ENCODE data around the gene NNT. TPM values are rescaled to one million over a fixed set of nuclear protein-coding genes. Genes with fewer than 3 reads are reported as not detected.
"Not testable (repeated sequence)": the region's sequence is repeated elsewhere in the genome, so short reads cannot be mapped to it uniquely, and the experiment has no call there.

Gene NNT
- total and polyA plus RNA-seq, 8 donors: 72.4 to 112 (median 85.1) TPM

GRCh38 chr5:43701227-43701626, 98.2 kb downstream of the NNT start:
- Histone ChIP-seq H3K27me3 (no peaks in the 10 kb centered on the region), H3K4me3 (no peak overlapping the region), H3K4me1 (peaks cover 0 to 3% of the 10 kb centered on the region in 2 donors), H3K36me3 (peaks cover 0 to 37% of the 10 kb centered on the region in 2 donors), H3K9me3 (peaks cover 0 to 4% of the 10 kb centered on the region in 2 donors), H3K27ac (no peak overlapping the region)
- DNase-seq: no peak
- ATAC-seq: no peak
- no peak for TF ChIP-seq CTCF (IDR thresholded peaks at IDR 0.05)
- intact Hi-C loops (cut with DNase I): no loop called here

GRCh38 chr5:43702293-43702692, 99.3 kb downstream of the NNT start:
- DNase-seq (no peak), ATAC-seq (no peak)
- H3K27me3 ChIP-seq: no peaks in the 10 kb centered on the region
- no peak overlapping the region for H3K4me3 ChIP-seq
- no peak for TF ChIP-seq CTCF (IDR thresholded peaks at IDR 0.05)
- H3K4me1 ChIP-seq: peaks cover 0 to 3% of the 10 kb centered on the region in 2 donors
- no peaks in the 10 kb centered on the region for H3K9me3 ChIP-seq
- H3K27ac ChIP-seq: no peak overlapping the region
- intact Hi-C loops (cut with DNase I): no loop called here
- H3K36me3 ChIP-seq: peaks cover 0 to 32% of the 10 kb centered on the region in 2 donors

GRCh38 chr5:43702815-43703214, 99.8 kb downstream of the NNT start:
- Histone ChIP-seq H3K27ac (no peak overlapping the region), H3K9me3 (no peaks in the 10 kb centered on the region), H3K4me1 (peaks cover 0 to 3% of the 10 kb centered on the region in 2 donors), H3K27me3 (no peaks in the 10 kb centered on the region), H3K4me3 (no peak overlapping the region), H3K36me3 (peaks cover 0 to 32% of the 10 kb centered on the region in 2 donors)
- ATAC-seq: no peak
- DNase-seq: peak in 1 of 4 donors; percentile 27
- intact Hi-C loops (cut with DNase I): no loop called here
- no peak for TF ChIP-seq CTCF (IDR thresholded peaks at IDR 0.05)

GRCh38 chr5:43704243-43704642, 101.3 kb downstream of the NNT start:
- ATAC-seq: no peak
- intact Hi-C loops (cut with DNase I): no loop called here
- TF ChIP-seq CTCF (IDR thresholded peaks at IDR 0.05): no peak
- Histone ChIP-seq H3K27me3 (no peaks in the 10 kb centered on the region), H3K4me1 (peaks cover 0 to 3% of the 10 kb centered on the region in 2 donors), H3K27ac (no peak overlapping the region), H3K4me3 (no peak overlapping the region), H3K9me3 (no peaks in the 10 kb centered on the region), H3K36me3 (peaks cover 0 to 32% of the 10 kb centered on the region in 2 donors)
- no peak for DNase-seq

GRCh38 chr5:43706576-43706975, 103.6 kb downstream of the NNT start:
- H3K27ac ChIP-seq; H3K4me3 ChIP-seq; H3K4me1 ChIP-seq; ATAC-seq; DNase-seq; H3K27me3 ChIP-seq; intact Hi-C loops (cut with DNase I); H3K9me3 ChIP-seq: not testable (repeated sequence)
- H3K36me3 ChIP-seq: peaks cover 0 to 32% of the 10 kb centered on the region in 2 donors

- no peak for TF ChIP-seq CTCF (IDR thresholded peaks at IDR 0.05)
- H3K36me3 ChIP-seq: no peaks in the 10 kb centered on the region
- intact Hi-C loops (cut with DNase I): no loop called here
- no peak overlapping the region for H3K27ac ChIP-seq
- ATAC-seq (no peak), DNase-seq (no peak)
- H3K4me3 ChIP-seq: no peak overlapping the region
- H3K4me1 ChIP-seq: no peaks in the 10 kb centered on the region
- no peaks in the 10 kb centered on the region for H3K27me3 ChIP-seq
- H3K9me3 ChIP-seq: no peaks in the 10 kb centered on the region
Observed at GRCh38 chr5:43711496-43711895, 108.5 kb downstream of the NNT start.

All from left lung (tissue), 10 donors.